ENCODE data around the gene CKAP2L. TPM values are rescaled to one million over a fixed set of nuclear protein-coding genes. Genes with fewer than 3 reads are reported as not detected.
A peak's percentile ranks its signal among the peaks of the same experiment; 100 is the strongest.

The CKAP2L gene
- total and polyA plus RNA-seq, 9 of the 15 experiments (the other 6 are each of a cell fraction or from before 2014, with no cell fraction given), result 10.4 to 21.9 (median 14.2) TPM

GRCh38 chr2:112692495-112692911, 71.9 kb downstream of the CKAP2L start (continued):
- TF ChIP-seq BRD9 (IDR thresholded peaks at IDR 0.05; ENCODE audit: low read depth, partially characterized antibody), result no peak
- TF ChIP-seq, protein P1, sequence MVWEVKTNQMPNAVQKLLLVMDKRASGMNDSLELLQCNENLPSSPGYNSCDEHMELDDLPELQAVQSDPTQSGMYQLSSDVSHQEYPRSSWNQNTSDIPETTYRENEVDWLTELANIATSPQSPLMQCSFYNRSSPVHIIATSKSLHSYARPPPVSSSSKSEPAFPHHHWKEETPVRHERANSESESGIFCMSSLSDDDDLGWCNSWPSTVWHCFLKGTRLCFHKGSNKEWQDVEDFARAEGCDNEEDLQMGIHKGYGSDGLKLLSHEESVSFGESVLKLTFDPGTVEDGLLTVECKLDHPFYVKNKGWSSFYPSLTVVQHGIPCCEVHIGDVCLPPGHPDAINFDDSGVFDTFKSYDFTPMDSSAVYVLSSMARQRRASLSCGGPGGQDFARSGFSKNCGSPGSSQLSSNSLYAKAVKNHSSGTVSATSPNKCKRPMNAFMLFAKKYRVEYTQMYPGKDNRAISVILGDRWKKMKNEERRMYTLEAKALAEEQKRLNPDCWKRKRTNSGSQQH (CRISPR knock-in tag; IDR thresholded peaks at IDR 0.05), result no peak
- TF ChIP-seq ZNF23 (CRISPR knock-in tag; IDR thresholded peaks at IDR 0.05), result no peak
- no peak for TF ChIP-seq STAT6 (CRISPR knock-in tag; IDR thresholded peaks at IDR 0.05)
- peak; percentile 76 for TF ChIP-seq ESRRA (IDR thresholded peaks at IDR 0.05; ENCODE audit: borderline replicate concordance, low read depth)
- no peak; the same call in 1 of the 2 replicates for TF ChIP-seq DMBX1 (CRISPR knock-in tag; IDR thresholded peaks at IDR 0.05; ENCODE audit: borderline replicate concordance)
- TF ChIP-seq ILK (tag; IDR thresholded peaks at IDR 0.05; ENCODE audit: borderline replicate concordance, low read depth), result no peak
- peak; percentile 91 for TF ChIP-seq ATF3 (IDR thresholded peaks at IDR 0.05)
- no peak for TF ChIP-seq ATF3 (CRISPR knock-in tag; conservative IDR thresholded peaks at IDR 0.05)
- TF ChIP-seq GABPA (tag; conservative IDR thresholded peaks at IDR 0.05; ENCODE audit: low read depth), result no peak; the same call in 1 of the 2 replicates
- TF ChIP-seq ZC3H11A (IDR thresholded peaks at IDR 0.05; ENCODE audit: low read depth, low read length), result no peak
- TF ChIP-seq, protein P2, sequence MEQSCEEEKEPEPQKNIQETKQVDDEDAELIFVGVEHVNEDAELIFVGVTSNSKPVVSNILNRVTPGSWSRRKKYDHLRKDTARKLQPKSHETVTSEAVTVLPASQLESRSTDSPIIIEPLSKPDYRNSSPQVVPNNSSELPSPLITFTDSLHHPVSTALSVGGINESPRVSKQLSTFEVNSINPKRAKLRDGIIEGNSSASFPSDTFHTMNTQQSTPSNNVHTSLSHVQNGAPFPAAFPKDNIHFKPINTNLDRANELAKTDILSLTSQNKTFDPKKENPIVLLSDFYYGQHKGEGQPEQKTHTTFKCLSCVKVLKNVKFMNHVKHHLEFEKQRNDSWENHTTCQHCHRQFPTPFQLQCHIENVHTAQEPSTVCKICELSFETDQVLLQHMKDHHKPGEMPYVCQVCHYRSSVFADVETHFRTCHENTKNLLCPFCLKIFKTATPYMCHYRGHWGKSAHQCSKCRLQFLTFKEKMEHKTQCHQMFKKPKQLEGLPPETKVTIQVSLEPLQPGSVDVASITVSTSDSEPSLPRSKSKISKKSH (CRISPR knock-in tag; IDR thresholded peaks at IDR 0.05), result no peak
- TF ChIP-seq, protein P3, sequence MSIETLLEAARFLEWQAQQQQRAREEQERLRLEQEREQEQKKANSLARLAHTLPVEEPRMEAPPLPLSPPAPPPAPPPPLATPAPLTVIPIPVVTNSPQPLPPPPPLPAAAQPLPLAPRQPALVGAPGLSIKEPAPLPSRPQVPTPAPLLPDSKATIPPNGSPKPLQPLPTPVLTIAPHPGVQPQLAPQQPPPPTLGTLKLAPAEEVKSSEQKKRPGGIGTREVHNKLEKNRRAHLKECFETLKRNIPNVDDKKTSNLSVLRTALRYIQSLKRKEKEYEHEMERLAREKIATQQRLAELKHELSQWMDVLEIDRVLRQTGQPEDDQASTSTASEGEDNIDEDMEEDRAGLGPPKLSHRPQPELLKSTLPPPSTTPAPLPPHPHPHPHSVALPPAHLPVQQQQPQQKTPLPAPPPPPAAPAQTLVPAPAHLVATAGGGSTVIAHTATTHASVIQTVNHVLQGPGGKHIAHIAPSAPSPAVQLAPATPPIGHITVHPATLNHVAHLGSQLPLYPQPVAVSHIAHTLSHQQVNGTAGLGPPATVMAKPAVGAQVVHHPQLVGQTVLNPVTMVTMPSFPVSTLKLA (conservative IDR thresholded peaks at IDR 0.05), result 0 out of 4 replicates have a peak, but pooled peaks of 1 of the 2 experiments have one; percentile 21
- TF ChIP-seq, protein P4, sequence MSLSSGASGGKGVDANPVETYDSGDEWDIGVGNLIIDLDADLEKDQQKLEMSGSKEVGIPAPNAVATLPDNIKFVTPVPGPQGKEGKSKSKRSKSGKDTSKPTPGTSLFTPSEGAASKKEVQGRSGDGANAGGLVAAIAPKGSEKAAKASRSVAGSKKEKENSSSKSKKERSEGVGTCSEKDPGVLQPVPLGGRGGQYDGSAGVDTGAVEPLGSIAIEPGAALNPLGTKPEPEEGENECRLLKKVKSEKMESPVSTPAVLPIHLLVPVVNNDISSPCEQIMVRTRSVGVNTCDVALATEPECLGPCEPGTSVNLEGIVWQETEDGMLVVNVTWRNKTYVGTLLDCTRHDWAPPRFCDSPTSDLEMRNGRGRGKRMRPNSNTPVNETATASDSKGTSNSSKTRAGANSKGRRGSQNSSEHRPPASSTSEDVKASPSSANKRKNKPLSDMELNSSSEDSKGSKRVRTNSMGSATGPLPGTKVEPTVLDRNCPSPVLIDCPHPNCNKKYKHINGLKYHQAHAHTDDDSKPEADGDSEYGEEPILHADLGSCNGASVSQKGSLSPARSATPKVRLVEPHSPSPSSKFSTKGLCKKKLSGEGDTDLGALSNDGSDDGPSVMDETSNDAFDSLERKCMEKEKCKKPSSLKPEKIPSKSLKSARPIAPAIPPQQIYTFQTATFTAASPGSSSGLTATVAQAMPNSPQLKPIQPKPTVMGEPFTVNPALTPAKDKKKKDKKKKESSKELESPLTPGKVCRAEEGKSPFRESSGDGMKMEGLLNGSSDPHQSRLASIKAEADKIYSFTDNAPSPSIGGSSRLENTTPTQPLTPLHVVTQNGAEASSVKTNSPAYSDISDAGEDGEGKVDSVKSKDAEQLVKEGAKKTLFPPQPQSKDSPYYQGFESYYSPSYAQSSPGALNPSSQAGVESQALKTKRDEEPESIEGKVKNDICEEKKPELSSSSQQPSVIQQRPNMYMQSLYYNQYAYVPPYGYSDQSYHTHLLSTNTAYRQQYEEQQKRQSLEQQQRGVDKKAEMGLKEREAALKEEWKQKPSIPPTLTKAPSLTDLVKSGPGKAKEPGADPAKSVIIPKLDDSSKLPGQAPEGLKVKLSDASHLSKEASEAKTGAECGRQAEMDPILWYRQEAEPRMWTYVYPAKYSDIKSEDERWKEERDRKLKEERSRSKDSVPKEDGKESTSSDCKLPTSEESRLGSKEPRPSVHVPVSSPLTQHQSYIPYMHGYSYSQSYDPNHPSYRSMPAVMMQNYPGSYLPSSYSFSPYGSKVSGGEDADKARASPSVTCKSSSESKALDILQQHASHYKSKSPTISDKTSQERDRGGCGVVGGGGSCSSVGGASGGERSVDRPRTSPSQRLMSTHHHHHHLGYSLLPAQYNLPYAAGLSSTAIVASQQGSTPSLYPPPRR (CRISPR knock-in tag; IDR thresholded peaks at IDR 0.05; ENCODE audit: borderline replicate concordance), result 0 out of 2 replicates have a peak, but pooled peaks have one; percentile 46
